Activated CD4-positive, alpha-beta memory T cell treated with anti-CD3 and anti-CD28 coated beads, Interleukin-2, amount 10 ng/mL, durations not matched to agents 7 days and 5 days (primary cell): ENCODE results near the gene LRP3. TPM values are rescaled to one million over a fixed set of nuclear protein-coding genes. Genes with fewer than 3 reads are reported as not detected.

ENCODE experiments used
- CTCF ChIA-PET: fragments of 350-600 bp; sonication (Branson Sonifier 250); formaldehyde crosslinking; loops from one replicate; lab custom pipeline; 2021; ENCODE audit warnings: antibody characterized with exemption, inconsistent platforms; lab: Charles Lee
- POLR2A ChIA-PET: fragments of 350-600 bp; sonication (Branson Sonifier 250); formaldehyde crosslinking; loops from one replicate; lab custom pipeline; 2021; ENCODE audit warnings: antibody characterized with exemption; lab: Charles Lee
- DNase-seq: peaks from one replicate; pipeline ENCODE4 v3.0.0-alpha.2; 2020
- H3K27ac Mint-ChIP-seq: one replicate; pipeline ENCODE4 v1.8.0; 2021; ENCODE audit warnings: mild to moderate bottlenecking, mixed read lengths
- H3K27me3 Mint-ChIP-seq: one replicate; pipeline ENCODE4 v1.8.0; 2021; ENCODE audit warnings: mixed read lengths
- H3K36me3 Mint-ChIP-seq: one replicate; pipeline ENCODE4 v1.8.0; 2021; ENCODE audit warnings: low read depth, mixed read lengths
- H3K4me1 Mint-ChIP-seq: one replicate; pipeline ENCODE4 v1.8.0; 2021; ENCODE audit warnings: mixed read lengths
- H3K4me3 Mint-ChIP-seq: one replicate; pipeline ENCODE4 v1.8.0; 2021; ENCODE audit warnings: mild to moderate bottlenecking, mixed read lengths
- H3K9me3 Mint-ChIP-seq: one replicate; pipeline ENCODE4 v1.8.0; 2021; ENCODE audit warnings: mixed read lengths
- total RNA-seq, 2 experiments: library from RNA; stranded (reverse); gene quantifications; one replicate each; pipeline ENCODE4 v1.2.3, GENCODE V29; 2021

Gene LRP3
- total RNA-seq, 2 experiments from 2014 or later = not detected

DNA sequence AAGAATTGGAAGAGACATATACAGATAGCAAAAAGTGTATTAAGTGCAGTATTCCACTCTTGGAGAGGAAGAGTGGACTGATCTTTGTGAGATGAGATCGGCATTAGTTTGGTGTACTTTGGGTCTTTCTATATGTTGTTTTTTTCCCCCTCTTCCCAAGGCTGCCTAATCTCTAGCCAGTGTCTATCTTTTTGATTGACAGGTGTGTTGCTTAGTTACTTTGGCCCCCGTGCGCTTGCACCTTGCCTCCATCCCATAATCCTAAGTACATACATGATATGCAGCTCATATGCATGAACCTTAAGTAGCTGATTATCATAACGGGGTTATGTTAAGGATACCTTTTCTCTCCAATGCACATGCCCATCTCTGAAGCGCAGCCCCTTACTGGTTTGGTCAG lies 35.8 kb downstream of the LRP3 start:
- Mint-ChIP-seq H3K4me3 (no peak overlapping the region), H3K4me1 (peaks cover 2% of the 10 kb centered on the region), H3K27me3 (peaks cover 43% of the 10 kb centered on the region), H3K9me3 (peaks cover 13% of the 10 kb centered on the region), H3K36me3 (peaks cover 11% of the 10 kb centered on the region), H3K27ac (no peak overlapping the region)
- DNase-seq = no peak
- POLR2A ChIA-PET = no interaction called here
- CTCF ChIA-PET = no interaction called here

DNA sequence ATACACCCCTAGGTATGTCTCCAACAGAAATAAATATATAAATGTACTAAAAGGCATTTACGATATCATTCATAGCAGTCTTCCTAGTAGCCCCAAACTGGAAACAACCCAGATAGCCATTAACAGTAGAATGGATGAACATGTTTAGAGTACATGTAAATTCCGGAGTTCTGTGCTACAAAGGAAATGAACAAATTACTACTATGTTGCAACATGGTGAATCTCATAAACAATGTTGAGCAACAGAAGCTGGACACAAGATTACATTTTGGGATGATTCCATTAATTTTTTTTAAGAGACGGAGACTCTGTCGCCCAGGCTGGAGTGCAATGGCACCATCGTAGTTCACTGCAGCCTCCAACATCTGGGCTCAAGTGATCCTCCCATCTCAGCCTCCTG lies 37.4 kb downstream of the LRP3 start:
- H3K27ac Mint-ChIP-seq = no peak overlapping the region
- POLR2A ChIA-PET = no interaction called here

DNA sequence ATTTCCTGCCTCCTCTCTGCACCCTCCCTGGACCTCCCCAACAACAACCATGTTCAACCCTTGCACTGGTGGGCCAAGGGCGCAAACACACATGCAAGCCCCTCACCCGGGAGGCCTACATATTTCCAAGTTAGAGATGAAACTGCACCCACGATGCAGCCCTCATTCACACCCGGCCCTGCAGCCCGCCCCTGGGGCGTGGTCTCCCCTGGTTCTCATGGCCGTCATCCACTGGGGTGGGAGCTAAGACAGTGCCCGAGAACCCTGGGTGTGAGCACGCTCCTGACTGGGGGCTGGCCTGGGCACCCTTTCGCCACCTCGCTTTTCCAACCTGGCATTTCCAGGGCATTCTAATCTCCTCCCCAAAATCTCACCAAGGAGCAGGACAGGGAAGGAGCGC lies 38.5 kb downstream of the LRP3 start:
- CTCF ChIA-PET = no interaction called here
- Mint-ChIP-seq H3K27ac (no peak overlapping the region), H3K27me3 (peaks cover 33% of the 10 kb centered on the region)

More for the DNA sequence above, 37.4 kb downstream of the LRP3 start:
- peaks cover 7% of the 10 kb centered on the region for H3K36me3 Mint-ChIP-seq
- no peak for DNase-seq
- CTCF ChIA-PET = no interaction called here
- peaks cover 12% of the 10 kb centered on the region for H3K4me1 Mint-ChIP-seq
- peaks cover 13% of the 10 kb centered on the region for H3K9me3 Mint-ChIP-seq
- H3K4me3 Mint-ChIP-seq = no peak overlapping the region
- H3K27me3 Mint-ChIP-seq = peaks cover 39% of the 10 kb centered on the region

DNA sequence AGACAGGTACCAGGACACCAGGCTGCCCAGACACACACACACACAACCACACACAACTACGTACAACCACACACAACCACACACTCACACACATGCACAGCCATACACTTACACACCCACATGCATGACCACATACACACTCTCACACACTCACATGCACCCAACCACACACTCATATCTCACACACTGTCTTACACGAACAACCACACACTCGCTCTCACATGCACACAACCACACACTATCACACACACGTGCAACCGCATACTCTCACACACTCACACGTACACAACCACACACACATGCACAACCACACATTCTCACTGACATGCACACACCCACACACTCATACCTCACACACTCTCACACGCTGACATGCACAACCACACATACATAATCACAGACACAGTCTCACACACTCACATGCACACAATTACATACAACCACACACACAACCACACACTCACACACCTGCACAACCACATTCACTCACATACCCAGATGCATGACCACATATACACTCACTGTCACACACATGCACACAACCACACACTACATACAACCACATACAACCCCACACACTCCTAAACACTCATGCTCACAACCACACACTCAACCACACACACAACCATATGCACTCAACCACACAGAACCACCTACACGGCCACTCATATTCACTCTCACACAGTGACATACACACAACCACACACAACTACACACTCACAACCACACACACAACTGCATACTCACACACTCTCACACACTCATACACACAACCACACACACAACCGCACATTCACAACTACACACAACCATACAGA lies 39.1 kb downstream of the LRP3 start:
- no peak for DNase-seq
- Mint-ChIP-seq H3K4me1 (peaks cover 12% of the 10 kb centered on the region), H3K27me3 (peaks cover 31% of the 10 kb centered on the region), H3K27ac (no peak overlapping the region), H3K4me3 (no peak overlapping the region), H3K9me3 (peaks cover 6% of the 10 kb centered on the region), H3K36me3 (no peaks in the 10 kb centered on the region)
- ChIA-PET POLR2A (no interaction called here), CTCF (no interaction called here)

More for the DNA sequence above, 38.5 kb downstream of the LRP3 start:
- H3K4me3 Mint-ChIP-seq = no peak overlapping the region
- H3K9me3 Mint-ChIP-seq = peaks cover 9% of the 10 kb centered on the region
- POLR2A ChIA-PET = no interaction called here
- no peak for DNase-seq
- peaks cover 3% of the 10 kb centered on the region for H3K36me3 Mint-ChIP-seq
- peaks cover 12% of the 10 kb centered on the region for H3K4me1 Mint-ChIP-seq

DNA sequence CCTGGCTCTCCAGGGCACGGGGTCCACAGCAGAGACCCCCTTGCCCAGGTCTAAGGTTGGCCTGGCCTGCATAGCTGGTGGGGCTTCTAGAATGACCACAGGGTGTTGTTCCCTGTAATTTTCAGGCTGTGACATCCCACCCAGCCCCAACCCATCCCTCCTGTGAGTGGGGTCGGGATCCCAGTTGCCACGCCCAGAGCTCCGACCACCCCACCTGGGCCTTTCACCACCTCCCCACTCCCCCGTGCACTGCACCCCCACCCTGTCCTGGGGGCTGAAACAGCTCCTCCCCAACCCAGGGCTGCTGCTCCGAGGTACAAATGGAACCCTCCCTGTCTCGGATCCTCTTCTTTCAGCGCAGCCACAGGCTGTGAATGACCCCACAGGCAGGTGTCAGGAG lies 40.0 kb downstream of the LRP3 start:
- H3K4me3 Mint-ChIP-seq = no peak overlapping the region
- no peak for DNase-seq
- H3K9me3 Mint-ChIP-seq = no peaks in the 10 kb centered on the region
- ChIA-PET CTCF (interaction anchor here (2.3 kb wide), 1 partner anchor 140 kb away, joined by 13 read pairs; the partner anchor contains the start of gene CEBPG), POLR2A (no interaction called here)
- H3K4me1 Mint-ChIP-seq = peaks cover 12% of the 10 kb centered on the region
- H3K27me3 Mint-ChIP-seq = peaks cover 26% of the 10 kb centered on the region
- no peaks in the 10 kb centered on the region for H3K36me3 Mint-ChIP-seq
- no peak overlapping the region for H3K27ac Mint-ChIP-seq

DNA sequence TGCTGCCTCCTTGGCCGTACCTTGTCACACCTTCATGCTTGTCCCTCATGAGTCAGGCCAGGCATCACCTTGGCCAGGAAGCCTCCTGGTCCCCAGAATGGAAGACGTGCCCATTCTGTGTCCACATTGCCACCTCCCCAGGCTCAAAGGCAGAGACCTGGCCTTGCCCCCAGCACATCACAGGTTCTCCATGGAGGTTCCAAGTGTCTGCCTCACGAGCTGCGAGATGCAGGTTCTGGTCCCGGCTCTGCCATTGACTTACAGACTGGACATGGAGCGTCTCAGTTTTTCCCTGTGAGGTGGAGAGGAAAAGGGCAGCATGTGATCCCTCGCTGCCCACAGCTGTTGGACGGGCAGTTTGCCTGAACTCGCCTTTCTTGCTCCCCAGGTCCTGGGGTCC lies 40.6 kb downstream of the LRP3 start:
- no peaks in the 10 kb centered on the region for H3K36me3 Mint-ChIP-seq
- no peak for DNase-seq
- ChIA-PET CTCF (interaction anchor here (1.0 to 2.9 kb wide), 5 partner anchors 24 to 172 kb away, joined by 4 to 39 read pairs (median 8); partner anchors contain the start of gene CEBPG), POLR2A (interaction anchor here (1.3 to 1.4 kb wide), 2 partner anchors 46 to 139 kb away, joined by 3 to 4 read pairs; no protein-coding TSS in a partner anchor)
- H3K27me3 Mint-ChIP-seq = peaks cover 27% of the 10 kb centered on the region
- H3K4me1 Mint-ChIP-seq = peaks cover 12% of the 10 kb centered on the region
- H3K4me3 Mint-ChIP-seq = no peak overlapping the region
- no peak overlapping the region for H3K27ac Mint-ChIP-seq
- H3K9me3 Mint-ChIP-seq = no peaks in the 10 kb centered on the region

DNA sequence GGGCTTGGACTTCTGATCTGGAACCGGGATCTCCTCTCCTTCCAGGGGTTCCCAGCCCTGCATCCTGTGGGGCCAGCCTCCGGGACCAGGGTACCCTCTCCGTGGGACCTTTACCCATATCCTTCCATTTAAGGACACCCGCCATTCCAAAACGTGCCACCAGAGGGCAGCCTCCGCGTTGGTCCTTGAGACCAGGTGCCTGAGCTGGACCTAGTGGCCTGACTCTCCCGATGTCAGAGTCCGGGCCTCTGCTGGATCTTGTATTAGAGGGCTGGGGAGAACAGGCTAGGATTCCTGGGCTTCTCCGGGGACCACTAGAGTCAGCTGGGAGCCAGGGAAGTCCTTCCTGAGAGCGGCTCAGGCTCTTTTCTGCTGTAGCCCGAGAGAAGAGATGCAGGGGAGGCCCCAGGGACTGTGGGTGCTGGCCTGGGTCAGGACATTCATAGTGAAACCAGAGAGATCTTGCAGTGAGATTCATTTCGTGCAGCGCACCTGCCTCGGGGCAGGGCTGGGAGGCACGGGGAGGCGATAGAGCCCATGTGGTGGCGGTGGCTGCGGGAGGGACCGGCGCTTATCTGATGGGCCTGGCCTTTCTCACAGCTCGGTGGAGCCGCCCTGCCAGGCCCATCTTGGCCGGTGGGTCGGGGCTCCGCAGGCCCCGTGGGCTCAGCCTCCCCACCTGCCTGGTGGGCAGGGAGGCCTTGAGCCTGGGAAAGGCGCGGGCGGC lies 41.3 kb downstream of the LRP3 start:
- CTCF ChIA-PET = interaction anchor here (0.9 to 2.9 kb wide), 15 partner anchors 11 to 288 kb away, joined by 3 to 39 read pairs (median 6); partner anchors contain the start of genes CEBPA and CEBPG

DNA sequence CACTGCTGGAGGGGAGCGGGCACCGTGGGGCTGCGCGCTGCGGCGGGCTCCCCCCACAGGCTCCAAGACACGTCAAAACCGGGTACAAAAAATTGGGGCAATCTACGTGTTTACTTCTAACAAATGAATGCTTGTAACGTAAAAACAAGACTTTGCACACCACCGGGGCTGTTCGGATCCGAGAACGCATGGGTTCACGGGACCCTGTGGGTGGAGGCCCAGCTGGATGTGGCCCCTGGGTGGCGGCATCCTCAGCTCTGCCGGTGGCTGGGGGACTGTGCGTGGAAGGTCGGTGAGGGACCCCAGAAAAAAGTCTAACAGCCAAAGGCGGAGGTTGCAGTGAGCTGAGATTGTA lies 41.8 kb downstream of the LRP3 start:
- CTCF ChIA-PET = interaction anchor here (0.8 to 2.9 kb wide), 15 partner anchors 10 to 287 kb away, joined by 3 to 39 read pairs (median 6); partner anchors contain the start of genes CEBPA and CEBPG
- Mint-ChIP-seq H3K9me3 (no peaks in the 10 kb centered on the region), H3K4me3 (no peak overlapping the region), H3K27ac (no peak overlapping the region), H3K4me1 (peaks cover 12% of the 10 kb centered on the region), H3K27me3 (peaks cover 19% of the 10 kb centered on the region), H3K36me3 (no peaks in the 10 kb centered on the region)
- DNase-seq = no peak
- POLR2A ChIA-PET = interaction anchor here (1.3 to 1.4 kb wide), 2 partner anchors 45 to 138 kb away, joined by 3 to 4 read pairs; no protein-coding TSS in a partner anchor

More for the DNA sequence above, 41.3 kb downstream of the LRP3 start:
- peak; percentile 75 for DNase-seq
- Mint-ChIP-seq H3K36me3 (no peaks in the 10 kb centered on the region), H3K4me1 (peaks cover 12% of the 10 kb centered on the region), H3K4me3 (peak overlapping the region; percentile 45), H3K9me3 (no peaks in the 10 kb centered on the region), H3K27ac (peak overlapping the region; percentile 28), H3K27me3 (peaks cover 24% of the 10 kb centered on the region)
- POLR2A ChIA-PET = interaction anchor here (1.3 to 1.4 kb wide), 2 partner anchors 45 to 139 kb away, joined by 3 to 4 read pairs; no protein-coding TSS in a partner anchor

DNA sequence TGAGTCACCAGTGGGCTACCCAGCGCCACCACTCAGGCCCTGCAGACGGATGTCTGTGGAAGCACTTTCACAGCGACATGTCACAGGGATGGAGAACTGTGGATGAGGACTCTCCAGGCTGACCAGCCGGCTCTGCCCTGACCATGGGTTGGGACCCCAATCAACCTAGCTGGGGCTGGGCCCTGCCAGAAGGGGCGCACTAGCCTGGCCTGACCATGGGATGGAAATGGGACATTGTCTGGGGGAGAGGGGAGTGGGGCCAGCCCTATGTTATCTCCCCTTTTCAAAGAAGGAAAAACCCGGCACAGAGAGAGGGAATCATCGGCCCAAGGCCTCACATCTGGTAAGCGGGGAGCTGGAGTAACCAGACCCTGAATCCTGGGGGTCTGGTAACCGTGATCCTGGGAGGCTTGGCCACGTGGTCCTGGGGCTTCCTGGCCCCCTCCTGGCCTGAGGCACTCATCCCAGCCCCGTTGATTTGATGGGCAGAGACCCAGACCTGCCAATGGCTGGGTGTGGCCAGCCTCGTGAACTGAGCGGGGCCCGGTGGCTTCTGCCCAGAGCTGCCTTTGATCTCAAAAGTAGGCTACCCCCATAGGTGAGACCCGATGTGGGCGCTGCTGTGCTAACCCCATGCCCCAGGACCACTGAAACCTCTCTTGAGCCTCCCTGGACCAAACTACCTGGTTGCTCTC lies 42.7 kb downstream of the LRP3 start:
- no peak for DNase-seq
- POLR2A ChIA-PET = interaction anchor here (0.9 kb wide), 1 partner anchor 51 kb away, joined by 3 read pairs; no protein-coding TSS in a partner anchor
- CTCF ChIA-PET = interaction anchor here (0.6 to 2.9 kb wide), 11 partner anchors 9 to 736 kb away, joined by 3 to 39 read pairs (median 6); partner anchors contain the start of genes CEBPA and CEBPG
- no peaks in the 10 kb centered on the region for H3K9me3 Mint-ChIP-seq
- no peak overlapping the region for H3K27ac Mint-ChIP-seq
- no peaks in the 10 kb centered on the region for H3K36me3 Mint-ChIP-seq
- H3K27me3 Mint-ChIP-seq = peaks cover 16% of the 10 kb centered on the region
- H3K4me1 Mint-ChIP-seq = peaks cover 12% of the 10 kb centered on the region
- H3K4me3 Mint-ChIP-seq = no peak overlapping the region

DNA sequence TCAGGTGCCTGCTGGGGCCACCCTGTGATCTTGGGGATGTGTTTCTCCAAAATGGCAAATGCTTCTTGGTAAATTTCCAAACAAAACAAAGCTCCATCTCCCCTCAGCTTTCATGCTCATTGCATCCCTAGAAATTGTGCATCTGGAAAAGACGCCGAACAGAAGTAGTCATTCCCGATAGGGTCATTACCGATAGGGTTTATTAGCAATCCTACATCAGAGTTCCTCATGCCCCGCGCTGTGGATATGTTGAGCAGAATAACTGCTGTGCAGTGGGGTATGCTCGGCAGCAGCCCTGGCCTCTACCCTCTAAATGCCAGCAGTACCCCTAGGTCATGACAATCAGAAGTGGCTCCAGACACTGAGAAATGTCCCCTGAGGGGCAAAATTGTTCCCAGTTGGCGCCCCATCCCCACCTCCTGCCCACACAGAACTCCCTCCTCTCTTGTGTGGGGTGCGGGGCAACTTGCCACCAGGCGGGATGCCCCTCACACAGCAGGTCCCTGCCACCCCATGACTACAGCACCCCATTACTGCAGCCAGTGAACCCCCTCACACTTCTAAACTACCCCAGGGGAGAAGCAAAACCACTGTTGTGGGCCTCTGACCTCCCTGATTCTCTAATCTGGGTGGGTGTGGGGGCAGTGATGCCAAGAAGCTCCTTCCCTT lies 44.5 kb downstream of the LRP3 start:
- Mint-ChIP-seq H3K27me3 (peaks cover 16% of the 10 kb centered on the region), H3K4me1 (peaks cover 12% of the 10 kb centered on the region), H3K27ac (no peak overlapping the region), H3K36me3 (no peaks in the 10 kb centered on the region), H3K9me3 (no peaks in the 10 kb centered on the region), H3K4me3 (no peak overlapping the region)
- ChIA-PET POLR2A (no interaction called here), CTCF (interaction anchor here (0.6 kb wide), 1 partner anchor 315 kb away, joined by 4 read pairs; no protein-coding TSS in a partner anchor)
- DNase-seq = no peak

DNA sequence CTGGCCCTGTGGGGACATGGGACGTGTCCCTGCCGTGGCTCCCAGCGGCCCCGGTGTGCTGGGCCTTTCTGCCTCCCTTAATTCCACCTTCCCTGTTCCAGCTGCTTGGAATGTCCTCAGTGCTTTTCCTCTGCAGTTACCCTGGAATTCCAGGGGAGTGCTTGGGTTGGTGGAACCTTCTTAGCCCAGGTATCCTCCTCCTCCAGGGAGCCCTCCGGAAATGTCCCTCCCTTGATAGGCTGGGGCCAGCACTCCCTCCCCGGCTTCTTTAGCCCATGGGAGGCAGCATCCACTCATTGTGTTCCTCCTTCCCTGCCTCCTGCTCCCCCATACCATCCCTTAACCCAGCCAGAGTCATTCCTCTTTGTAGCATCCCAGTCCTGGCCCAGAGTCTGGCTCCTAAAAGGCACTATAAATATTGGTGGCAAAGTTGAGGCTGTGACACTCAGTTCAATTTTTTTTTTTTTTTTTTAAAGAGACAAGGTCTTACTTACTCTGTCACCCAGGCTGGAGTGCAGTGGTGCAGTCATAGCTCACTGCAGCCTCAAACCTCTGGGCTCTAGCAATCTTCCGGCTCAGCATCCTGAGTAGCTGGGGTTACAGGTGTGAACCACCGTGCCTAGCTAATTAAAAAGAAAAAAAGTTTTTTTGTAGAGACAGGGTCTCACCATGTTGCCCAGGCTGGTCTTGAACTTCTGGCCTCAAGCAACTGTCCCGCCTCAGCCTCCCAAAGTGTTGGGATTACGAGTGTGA lies 45.3 kb downstream of the LRP3 start:
- H3K27ac Mint-ChIP-seq = no peak overlapping the region
- H3K4me1 Mint-ChIP-seq = peaks cover 12% of the 10 kb centered on the region
- ChIA-PET CTCF (no interaction called here), POLR2A (no interaction called here)
- no peak overlapping the region for H3K4me3 Mint-ChIP-seq
- H3K36me3 Mint-ChIP-seq = no peaks in the 10 kb centered on the region
- no peaks in the 10 kb centered on the region for H3K9me3 Mint-ChIP-seq
- H3K27me3 Mint-ChIP-seq = peaks cover 16% of the 10 kb centered on the region
- DNase-seq = no peak
